ENCODE results near the gene CFAP74. TPM values are rescaled to one million over a fixed set of nuclear protein-coding genes. Genes with fewer than 3 reads are reported as not detected.

CFAP74 gene
- polyA plus RNA-seq, 1 donor (not counting 4 experiments of a cell fraction or from before 2014, with no cell fraction given), result not detected

GRCh38 chr1:1963570-1963969, 40.0 kb downstream of the CFAP74 start:
- Histone ChIP-seq H3K4me3 (ENCODE audit: control insufficient read depth in 2 of 3, extremely low read depth in 1 of 3, insufficient read depth in 2 of 3, low read depth in 1 of 3, low read length in 3 of 3) (no peak overlapping the region), H3K9me1 (ENCODE audit: control insufficient read depth, extremely low read depth, insufficient read depth, low read length) (no peaks in the 10 kb centered on the region), H3K27ac (ENCODE audit: control insufficient read depth, insufficient read depth, low read length) (no peak overlapping the region), H3K9me3 (ENCODE audit: control insufficient read depth, low read depth, low read length) (no peaks in the 10 kb centered on the region), H2AFZ (ENCODE audit: control insufficient read depth, low read length) (no peak overlapping the region), H3K9ac (ENCODE audit: control insufficient read depth, extremely low read depth, insufficient read depth, low read length) (no peak overlapping the region), H3K79me2 (ENCODE audit: control insufficient read depth, insufficient read depth, low read length) (no peaks in the 10 kb centered on the region), H3K36me3 (ENCODE audit: control insufficient read depth in 2 of 2, extremely low read depth in 1 of 2, insufficient read depth in 2 of 2, low read length in 2 of 2) (no peaks in the 10 kb centered on the region), H4K20me1 (ENCODE audit: control insufficient read depth, extremely low read depth, insufficient read depth, low read length) (no peaks in the 10 kb centered on the region), H3K4me1 (ENCODE audit: control insufficient read depth, extremely low read depth, insufficient read depth, low read length) (peaks cover 11% of the 10 kb centered on the region), H3K27me3 (ENCODE audit: control insufficient read depth, extremely low read depth, insufficient read depth, low read length) (peaks cover 18% of the 10 kb centered on the region), H3K4me2 (ENCODE audit: control insufficient read depth, extremely low read depth, insufficient read depth, low read depth, low read length) (no peak overlapping the region)
- TF ChIP-seq CTCF (optimal IDR thresholded peaks at IDR 0.05 in 1 of 3, IDR thresholded peaks at IDR 0.05 in 1 of 3, conservative IDR thresholded peaks at IDR 0.05 in 1 of 3; ENCODE audit: extremely low read depth in 1 of 3, insufficient read depth in 2 of 3, low read length in 3 of 3), result no peak
- TF ChIP-seq EZH2 (IDR thresholded peaks at IDR 0.05; ENCODE audit: low read length), result no peak
- dilution Hi-C loops (cut with MboI; ENCODE audit: extremely low pct_ligation_motif_present, low sequenced_read_pairs), result no loop called here
- DNase-seq (ENCODE audit: low read depth, low spot score) (no peak), FAIRE-seq (no peak)

GRCh38 chr1:1962752-1963151, 40.8 kb downstream of the CFAP74 start:
- no peak overlapping the region for H3K27ac ChIP-seq (ENCODE audit: control insufficient read depth, insufficient read depth, low read length)
- H3K36me3 ChIP-seq (ENCODE audit: control insufficient read depth in 2 of 2, extremely low read depth in 1 of 2, insufficient read depth in 2 of 2, low read length in 2 of 2), result no peaks in the 10 kb centered on the region
- H3K4me3 ChIP-seq (ENCODE audit: control insufficient read depth in 2 of 3, extremely low read depth in 1 of 3, insufficient read depth in 2 of 3, low read depth in 1 of 3, low read length in 3 of 3), result no peak overlapping the region
- peaks cover 18% of the 10 kb centered on the region for H3K27me3 ChIP-seq (ENCODE audit: control insufficient read depth, extremely low read depth, insufficient read depth, low read length)
- H3K9me1 ChIP-seq (ENCODE audit: control insufficient read depth, extremely low read depth, insufficient read depth, low read length), result no peaks in the 10 kb centered on the region
- FAIRE-seq, result no peak
- dilution Hi-C loops (cut with MboI; ENCODE audit: extremely low pct_ligation_motif_present, low sequenced_read_pairs), result no loop called here
- DNase-seq (ENCODE audit: low read depth, low spot score), result no peak
- H3K9me3 ChIP-seq (ENCODE audit: control insufficient read depth, low read depth, low read length), result no peaks in the 10 kb centered on the region
- TF ChIP-seq CTCF (optimal IDR thresholded peaks at IDR 0.05 in 1 of 3, IDR thresholded peaks at IDR 0.05 in 1 of 3, conservative IDR thresholded peaks at IDR 0.05 in 1 of 3; ENCODE audit: extremely low read depth in 1 of 3, insufficient read depth in 2 of 3, low read length in 3 of 3) (no peak), EZH2 (IDR thresholded peaks at IDR 0.05; ENCODE audit: low read length) (no peak)
- no peak overlapping the region for H2AFZ ChIP-seq (ENCODE audit: control insufficient read depth, low read length)
- no peak overlapping the region for H3K4me2 ChIP-seq (ENCODE audit: control insufficient read depth, extremely low read depth, insufficient read depth, low read depth, low read length)
- no peak overlapping the region for H3K9ac ChIP-seq (ENCODE audit: control insufficient read depth, extremely low read depth, insufficient read depth, low read length)
- H3K79me2 ChIP-seq (ENCODE audit: control insufficient read depth, insufficient read depth, low read length), result no peaks in the 10 kb centered on the region
- no peaks in the 10 kb centered on the region for H4K20me1 ChIP-seq (ENCODE audit: control insufficient read depth, extremely low read depth, insufficient read depth, low read length)
- H3K4me1 ChIP-seq (ENCODE audit: control insufficient read depth, extremely low read depth, insufficient read depth, low read length), result peaks cover 6% of the 10 kb centered on the region
